Endothelial cell of umbilical vein (primary cell): ENCODE results near the gene AGPAT1.

Experiments used
- CTCF ChIP-seq, 2 donors: IDR thresholded peaks; 1 replicate in 1 of 2; 2 replicates in 1 of 2; pipeline ENCODE4 v1.5.1; 2011; ENCODE audit warnings: low read length in 2 of 2, mild to moderate bottlenecking in 2 of 2, moderate library complexity in 2 of 2, control low read depth in 1 of 2, inconsistent platforms in 1 of 2, low read depth in 1 of 2; ENCODE audit not compliant: insufficient read depth in 1 of 2; ENCODE audit errors: extremely low read depth in 1 of 2
- EZH2 ChIP-seq: IDR thresholded peaks from 2 replicates; pipeline ENCODE4 v1.6.1; 2012; ENCODE audit warnings: borderline replicate concordance, low read depth, mild to moderate bottlenecking, moderate library complexity, low read length, inconsistent platforms; ENCODE audit not compliant: severe bottlenecking
- FOS ChIP-seq: IDR thresholded peaks from 2 replicates; pipeline ENCODE4 v1.6.1; 2011; ENCODE audit warnings: mild to moderate bottlenecking, low read length, moderate library complexity, borderline replicate concordance; ENCODE audit not compliant: insufficient read depth
- MYC ChIP-seq: IDR thresholded peaks from one replicate; pipeline ENCODE4 v1.6.1; 2011; ENCODE audit warnings: mild to moderate bottlenecking, low read depth, low read length
- POLR2A ChIP-seq: IDR thresholded peaks from 2 replicates; pipeline ENCODE4 v1.6.1; 2012; ENCODE audit warnings: low read depth, mild to moderate bottlenecking, control low read depth, low read length
- POLR2AphosphoS5 ChIP-seq: IDR thresholded peaks from 2 replicates; pipeline ENCODE4 v1.6.1; 2012; ENCODE audit warnings: low read depth, mild to moderate bottlenecking, control low read depth, low read length, moderate library complexity; ENCODE audit not compliant: insufficient read depth

GRCh38 chr6:32220021-32220420, 44.1 kb upstream of the AGPAT1 start:
- TF ChIP-seq POLR2A = no peak
- TF ChIP-seq POLR2AphosphoS5 = no peak
- TF ChIP-seq EZH2 = no peak
- TF ChIP-seq CTCF (IDR thresholded peaks at IDR 0.05; ENCODE audit: extremely low read depth in 1 of 2, insufficient read depth in 1 of 2, low read depth in 1 of 2, low read length in 2 of 2) = no peak
- TF ChIP-seq FOS = no peak
- no peak for TF ChIP-seq MYC
